NK-92 treated with Interleukin-12 subunit alpha and Interleukin-12 subunit beta, amount 100 ng/mL, for 24 hours (cell line): ENCODE data around the gene CCSER1.
"Not testable (repeated sequence)": the region's sequence is repeated elsewhere in the genome, so short reads cannot be mapped to it uniquely, and the experiment has no call there.

Source experiments
- DNase-seq: peaks from one replicate; lab custom pipeline; 2025; lab: John Stamatoyannopoulos, UW

Gene CCSER1

DNA sequence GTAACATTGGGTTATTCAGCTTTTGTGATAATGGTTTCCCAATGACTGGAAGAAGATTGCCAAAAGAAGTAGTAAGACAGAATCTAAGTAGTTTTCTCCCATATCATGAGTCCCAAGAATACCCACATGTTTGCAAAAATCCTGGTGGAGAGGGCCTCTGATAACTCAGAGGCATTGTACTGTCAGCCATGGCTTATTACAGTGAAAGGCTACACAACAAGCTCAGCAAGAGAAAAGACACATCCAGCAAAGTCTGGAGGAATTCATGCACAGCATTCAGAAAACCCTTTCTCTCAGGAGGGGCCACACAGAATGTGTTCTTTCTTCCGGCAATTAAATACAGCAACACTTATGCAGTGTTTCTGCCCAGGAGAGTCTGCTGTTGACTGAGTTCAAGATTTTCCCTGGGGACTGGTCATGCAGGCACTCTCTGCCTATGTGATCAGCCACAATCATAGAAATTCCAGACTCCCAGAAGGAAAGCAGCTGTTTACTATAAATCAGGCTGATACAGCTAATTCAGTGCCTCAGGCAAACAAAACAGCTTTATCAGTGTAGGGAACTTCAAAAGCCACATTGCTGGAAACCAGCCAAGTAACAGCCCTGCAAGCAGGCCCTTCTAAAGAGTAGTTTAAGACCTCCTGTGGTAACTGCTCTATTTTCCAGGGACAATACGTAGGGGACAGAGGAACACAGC, 937.1 kb downstream of the CCSER1 start:
- no peak for DNase-seq

- DNase-seq = no peak
These were observed 937.9 kb downstream of the CCSER1 start for GRCh38 chr4:91065117-91065516.

GRCh38 chr4:91070736-91071135, 943.5 kb downstream of the CCSER1 start:
- no peak for DNase-seq

DNA sequence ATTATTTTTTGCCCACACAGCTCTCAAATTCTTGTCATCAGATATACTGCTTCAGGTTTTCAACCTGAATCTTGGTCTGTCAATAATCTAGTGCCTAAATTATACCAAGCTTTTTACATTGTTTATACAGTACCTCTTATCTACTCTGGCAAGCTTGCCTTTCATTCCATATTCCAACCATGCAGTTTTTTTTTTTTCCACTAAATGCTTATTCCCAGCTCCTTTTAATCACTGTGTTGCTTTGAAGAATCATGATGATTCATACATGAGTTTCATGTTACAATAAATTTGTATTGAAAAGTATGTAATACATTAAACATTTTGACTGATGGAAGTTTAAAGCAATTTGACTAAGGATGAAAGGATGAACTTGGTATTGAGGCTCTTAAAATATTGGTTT, 949.0 kb downstream of the CCSER1 start:
- DNase-seq = no peak

DNA sequence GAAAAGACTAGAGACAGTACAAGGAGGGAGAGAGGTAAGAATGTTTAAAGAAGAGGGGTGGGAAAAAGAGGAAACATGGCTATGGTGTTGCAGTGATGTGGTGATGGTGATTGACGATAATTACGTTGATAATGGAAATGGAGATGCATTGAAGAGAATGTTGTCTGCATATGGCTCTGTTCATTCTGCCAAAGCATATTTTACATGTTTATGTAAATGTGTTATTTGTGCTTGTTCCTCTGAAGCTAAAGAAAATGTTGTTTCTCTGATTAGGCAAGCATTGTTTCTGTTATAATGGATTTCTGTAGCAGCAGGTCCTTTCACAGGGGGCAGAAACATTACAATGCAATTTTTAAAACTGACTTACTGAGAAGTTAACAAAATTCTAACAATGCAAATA, 958.8 kb downstream of the CCSER1 start:
- no peak for DNase-seq

DNA sequence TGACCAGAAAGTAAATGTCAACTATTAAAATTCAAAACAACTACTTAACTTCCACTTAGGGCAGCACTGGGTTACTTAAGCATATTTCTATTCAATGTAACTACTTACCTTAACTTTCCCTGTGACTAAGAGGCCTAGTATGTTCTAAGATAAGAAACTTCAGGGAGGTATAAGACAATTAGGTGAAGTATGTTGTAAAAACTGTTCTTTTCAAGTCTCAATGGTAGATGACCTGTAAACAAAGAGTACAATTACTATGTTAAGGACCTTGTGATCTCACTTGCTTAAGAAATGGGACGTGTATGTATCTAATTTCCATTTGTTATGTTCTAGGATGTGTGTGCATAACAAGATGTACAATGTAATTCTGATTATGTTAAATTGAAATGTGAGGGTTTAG, 960.5 kb downstream of the CCSER1 start:
- DNase-seq = no peak

DNA sequence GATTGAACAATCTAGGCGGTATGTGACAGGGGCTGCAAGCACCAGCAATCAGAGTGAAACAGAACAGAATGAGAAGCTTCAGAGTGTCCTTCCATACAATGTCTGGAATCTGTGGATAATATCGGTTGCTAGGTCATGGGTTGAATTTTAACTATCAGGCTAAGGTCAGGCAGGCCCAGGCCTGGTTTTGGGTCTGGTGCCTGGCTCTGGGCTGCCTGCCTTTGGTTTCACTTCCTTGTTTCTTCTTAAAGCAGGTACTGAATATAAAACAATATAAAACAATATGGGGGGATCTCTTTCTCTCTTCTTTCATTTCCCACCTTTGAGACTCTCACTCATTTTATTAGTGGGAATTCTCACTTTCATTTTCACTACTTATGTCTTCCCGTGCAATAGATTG, 962.0 kb downstream of the CCSER1 start:
- no peak for DNase-seq

- DNase-seq = no peak
These were observed 965.3 kb downstream of the CCSER1 start for GRCh38 chr4:91092398-91092980.

DNA sequence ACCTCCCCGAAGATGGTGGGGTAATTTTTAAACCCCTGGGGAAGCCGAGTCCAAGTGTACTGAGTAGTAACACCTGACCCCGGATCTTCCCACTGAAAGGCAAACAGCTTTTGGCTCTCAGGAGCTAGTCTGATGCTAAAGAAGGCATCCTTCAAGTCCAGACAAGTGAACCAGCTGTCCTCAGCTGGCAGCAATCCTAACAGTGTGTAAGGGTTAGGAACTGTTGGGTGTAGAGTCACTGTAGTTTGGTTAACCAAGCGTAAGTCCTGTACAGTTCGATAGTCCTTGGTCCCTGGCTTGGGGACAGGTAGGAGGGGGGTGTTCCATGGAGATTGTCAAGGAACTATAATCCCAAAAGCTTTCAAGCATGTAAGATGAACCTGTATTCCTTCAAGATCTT, 967.0 kb downstream of the CCSER1 start:
- not testable (repeated sequence) for DNase-seq

DNA sequence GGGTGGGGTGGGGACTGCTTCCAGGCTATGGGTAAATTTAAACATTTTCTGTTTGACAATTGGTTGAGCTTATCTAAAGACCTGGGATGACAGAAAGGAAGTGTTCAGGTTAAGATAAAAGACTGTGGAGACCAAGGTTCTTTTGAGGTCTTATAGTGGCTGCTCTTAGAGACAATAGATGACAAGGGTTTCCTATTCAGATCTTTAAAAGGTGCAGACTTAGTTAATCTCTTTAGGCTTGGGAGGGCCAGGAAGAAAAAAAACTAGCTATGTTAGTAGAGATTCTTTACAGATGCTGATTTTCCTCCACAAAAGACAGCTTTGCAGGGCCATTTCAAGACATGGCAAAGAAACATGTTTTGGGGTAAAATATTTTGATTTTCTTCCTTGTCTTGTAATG, 972.5 kb downstream of the CCSER1 start:
- DNase-seq = no peak

DNA sequence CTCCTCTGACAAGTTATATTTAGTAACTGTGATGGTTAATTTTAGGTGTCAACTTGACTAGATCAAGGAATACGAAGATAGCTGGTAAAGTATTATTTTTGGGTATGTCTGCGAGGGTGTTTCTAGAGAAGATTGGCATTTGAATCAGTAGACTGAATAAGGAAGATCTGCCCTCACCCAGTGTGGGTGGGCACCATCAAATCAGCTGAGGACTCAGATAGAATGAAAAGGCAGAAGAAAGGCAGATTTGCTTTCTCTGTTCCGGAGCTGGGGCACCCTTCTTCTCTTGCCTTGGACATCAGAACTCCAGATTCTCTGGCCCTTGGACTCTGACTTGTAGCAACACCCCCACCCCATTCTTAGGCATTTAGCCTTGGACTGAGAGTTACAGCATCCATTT, 981.6 kb downstream of the CCSER1 start:
- no peak for DNase-seq

DNA sequence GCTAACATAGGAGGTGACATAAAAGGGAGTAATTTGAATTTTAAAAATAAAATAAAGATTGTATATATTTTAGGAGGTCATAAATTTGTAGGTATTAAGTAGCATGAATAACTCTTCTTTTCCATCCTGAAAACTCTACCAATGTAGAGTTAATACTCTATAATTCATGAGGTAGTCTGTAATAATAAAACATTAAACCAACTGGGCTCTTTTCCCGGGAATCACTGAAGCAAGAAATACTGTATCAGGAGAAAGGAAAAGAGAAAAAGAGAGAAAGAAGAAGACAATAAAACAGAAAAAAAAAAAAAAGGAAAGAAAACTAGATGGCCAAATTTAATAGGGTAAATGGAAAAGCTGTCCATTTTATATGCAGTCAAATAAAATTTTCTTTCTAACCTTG, 984.4 kb downstream of the CCSER1 start:
- DNase-seq = no peak

DNA sequence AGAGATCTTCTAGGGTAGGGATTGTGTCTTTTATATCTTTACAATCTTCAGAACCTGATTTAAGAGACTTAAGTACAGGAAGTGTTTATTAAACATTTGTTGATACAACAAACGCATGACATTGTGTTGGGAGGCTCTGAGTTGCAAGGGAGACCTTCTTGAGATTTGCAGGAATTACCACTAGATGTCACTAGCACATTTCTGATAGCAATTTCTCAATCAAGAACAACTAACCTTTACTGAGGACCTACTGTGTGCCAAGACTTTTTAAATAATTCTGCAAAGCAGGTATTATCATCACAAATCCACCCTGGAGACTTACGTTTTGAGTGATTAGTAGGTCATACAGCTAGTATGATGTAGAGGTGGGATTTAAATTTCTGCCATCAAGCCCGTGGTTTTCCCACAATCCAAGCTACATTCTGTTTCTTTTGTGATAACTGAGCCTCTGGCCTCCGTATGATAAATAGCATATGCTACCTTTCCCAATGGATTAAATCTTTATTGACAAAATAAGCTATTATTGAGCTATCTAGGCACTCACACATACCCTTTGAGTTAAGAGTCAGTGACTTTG, 986.0 kb downstream of the CCSER1 start:
- DNase-seq = no peak

- no peak for DNase-seq
These were observed 987.2 kb downstream of the CCSER1 start for GRCh38 chr4:91114386-91114785.

DNA sequence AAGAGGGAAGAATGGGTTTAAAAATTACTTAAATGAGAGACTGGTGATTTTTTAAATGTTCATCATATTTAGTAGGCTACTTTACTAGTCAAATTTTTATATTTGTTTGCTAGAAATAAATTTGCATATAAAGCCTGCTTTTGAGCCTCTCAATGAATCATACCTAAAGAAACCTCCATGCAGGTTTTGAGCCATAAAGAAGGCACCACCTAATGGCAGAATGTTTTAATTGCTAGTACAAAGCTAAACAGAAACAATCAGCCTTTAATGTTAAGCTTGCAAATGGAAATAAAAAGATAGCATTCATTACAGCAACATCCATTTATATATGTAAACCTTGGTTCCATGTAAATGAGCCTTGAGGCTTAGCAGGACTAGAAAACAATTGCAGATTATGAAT, 989.7 kb downstream of the CCSER1 start:
- no peak for DNase-seq

DNA sequence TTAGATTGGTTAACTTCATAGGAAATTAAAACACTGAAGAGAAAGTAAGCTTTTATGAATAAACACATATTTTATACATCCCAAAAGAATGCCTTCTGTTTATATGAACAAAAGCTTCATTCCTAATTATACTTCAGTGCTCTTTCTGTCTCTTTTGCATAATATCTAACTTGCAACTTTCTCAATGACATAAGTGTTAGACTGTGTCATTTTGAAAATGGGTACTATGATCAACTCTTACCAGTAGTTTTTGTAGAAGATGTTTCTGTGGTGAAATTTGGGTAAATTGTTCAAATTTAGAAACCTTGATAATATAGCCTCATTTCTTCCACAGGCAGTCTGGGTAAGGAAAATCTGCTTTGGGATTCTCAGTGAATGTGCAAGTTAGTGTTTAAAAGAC, 991.4 kb downstream of the CCSER1 start:
- no peak for DNase-seq

DNA sequence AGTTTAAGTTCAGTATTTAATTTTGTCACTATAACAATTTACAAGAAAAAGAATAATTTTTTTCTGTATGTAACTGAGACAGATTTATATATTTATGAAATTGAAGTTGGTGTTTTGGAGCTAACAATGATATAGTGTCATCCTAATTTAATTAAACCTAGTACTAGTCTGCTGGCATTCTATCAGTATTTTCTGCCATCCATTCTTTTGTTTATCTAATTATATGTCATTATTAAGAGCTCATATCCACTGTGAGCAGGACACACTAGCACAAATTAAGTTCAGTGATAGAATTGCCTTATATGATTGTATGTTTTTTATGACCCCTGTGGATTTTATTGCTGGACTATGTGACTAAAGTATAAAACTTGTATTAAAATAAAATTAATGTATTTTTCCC, 996.5 kb downstream of the CCSER1 start:
- DNase-seq = no peak

DNA sequence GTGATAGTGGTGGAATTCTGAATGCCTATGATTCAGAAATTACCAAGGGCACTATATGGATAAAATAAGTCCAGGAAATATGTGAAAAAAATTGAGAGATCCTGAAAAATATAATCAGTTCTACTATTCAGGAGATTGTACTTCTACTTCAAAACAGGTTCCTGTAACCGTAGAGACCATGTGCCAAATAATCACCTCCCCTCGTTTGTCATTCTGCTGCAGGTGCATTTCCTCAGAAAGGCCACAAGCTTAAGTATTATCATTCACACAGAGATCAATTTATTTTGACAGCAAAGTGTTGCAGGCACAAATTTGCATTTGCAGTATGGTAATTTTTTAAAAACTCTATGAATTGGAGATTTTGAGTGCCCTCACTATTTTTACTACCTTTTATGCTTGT, 1000.0 kb downstream of the CCSER1 start:
- DNase-seq = no peak

DNA sequence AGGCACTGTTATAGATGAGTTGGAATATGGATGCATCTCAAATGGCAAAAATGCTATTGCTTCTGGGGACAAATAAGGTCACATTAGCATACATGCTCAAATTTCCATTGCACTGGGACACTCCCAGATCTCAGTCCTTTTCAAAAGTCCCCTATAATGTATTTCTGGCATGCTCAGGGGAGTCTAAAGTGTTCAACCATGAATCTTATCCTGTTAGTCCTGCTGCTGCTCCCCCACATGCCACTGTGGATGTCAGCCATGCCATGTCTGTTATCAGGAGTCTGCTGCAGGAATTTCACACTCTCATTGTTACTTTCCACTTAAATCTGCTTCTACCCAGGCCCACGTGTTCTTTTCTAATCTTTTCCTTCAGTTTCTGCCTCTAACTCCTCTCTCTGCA, 1000.6 kb downstream of the CCSER1 start:
- no peak for DNase-seq

DNA sequence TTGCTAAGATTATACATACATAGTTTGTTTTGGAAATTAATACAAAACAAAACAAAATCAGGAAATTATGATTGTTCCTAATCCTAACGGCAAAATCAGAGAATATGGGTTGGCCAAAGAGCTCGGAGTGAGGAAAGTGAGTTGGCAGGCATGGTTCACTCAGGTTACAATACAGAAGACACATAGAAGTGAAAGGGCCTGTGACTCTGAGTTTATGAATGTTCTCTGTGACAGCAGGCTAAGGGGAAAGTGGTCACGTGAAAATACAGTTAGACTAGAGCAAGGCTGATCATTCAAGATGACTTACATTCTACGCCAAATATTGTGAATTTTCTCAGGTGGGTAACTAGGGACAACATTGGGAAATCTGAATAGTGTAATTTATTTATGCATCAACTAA, 1001.3 kb downstream of the CCSER1 start:
- no peak for DNase-seq

DNA sequence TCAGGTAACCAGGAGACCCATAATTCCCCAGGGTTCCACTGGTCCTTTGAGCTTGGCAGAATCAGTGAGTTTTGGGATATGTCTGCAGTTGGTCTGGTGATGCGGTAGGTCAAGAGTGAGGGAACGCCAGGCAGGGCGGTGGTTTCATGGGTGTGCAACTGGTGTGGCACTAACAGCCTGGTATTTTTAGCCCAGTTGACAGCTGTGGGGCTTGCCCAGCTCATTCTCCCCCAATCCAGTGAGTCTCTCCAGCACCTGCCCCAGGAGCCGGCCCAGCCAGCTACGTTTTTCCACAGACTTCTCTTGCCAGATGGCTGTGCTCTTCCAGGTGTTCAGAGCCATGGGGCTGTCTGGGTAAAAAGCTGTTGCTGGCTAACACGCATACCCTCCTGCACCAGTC, 1019.9 kb downstream of the CCSER1 start:
- no peak for DNase-seq

- DNase-seq = not testable (repeated sequence)
These were observed 1026.8 kb downstream of the CCSER1 start for GRCh38 chr4:91154041-91154440.

DNA sequence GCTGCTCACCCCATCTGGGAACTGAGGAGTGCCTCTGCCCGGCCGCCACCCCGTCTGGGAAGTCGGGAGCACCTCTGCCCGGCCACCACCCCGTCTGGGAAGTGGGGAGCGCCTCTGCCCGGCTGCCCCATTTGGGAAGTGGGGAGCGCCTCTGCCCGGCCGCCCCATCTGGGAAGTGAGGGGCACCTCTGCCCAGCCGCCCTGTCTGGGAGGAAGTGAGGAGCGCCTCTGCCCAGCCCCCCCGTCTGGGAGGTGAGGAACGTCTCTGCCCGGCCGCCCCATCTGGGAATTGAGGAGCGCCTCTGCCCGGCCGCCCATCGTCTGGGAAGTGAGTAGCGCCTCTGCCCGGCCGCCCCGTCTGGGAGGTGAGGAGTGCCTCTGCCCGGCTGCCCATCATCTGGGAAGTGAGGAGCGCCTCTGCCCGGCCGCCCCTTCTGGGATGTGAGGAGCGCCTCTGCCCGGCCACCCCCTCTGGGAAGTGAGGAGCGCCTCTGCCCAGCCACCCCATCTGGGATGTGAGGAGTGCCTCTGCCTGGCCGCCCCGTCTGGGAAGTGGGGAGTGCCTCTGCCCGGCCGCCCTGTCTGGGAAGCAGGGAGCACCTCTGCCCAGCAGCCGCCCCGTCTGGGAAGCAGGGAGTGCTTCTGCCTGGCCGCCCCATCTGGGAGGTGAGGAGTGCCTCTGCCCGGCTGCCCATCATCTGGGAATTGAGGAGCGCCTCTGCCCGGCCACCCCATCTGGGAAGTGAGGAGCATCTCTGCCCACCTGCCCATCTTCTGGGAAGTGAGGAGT, 1040.9 kb downstream of the CCSER1 start:
- DNase-seq = not testable (repeated sequence)
